Peyer's patch (tissue), 4 donors: Measurements from ENCODE around the gene TMA16. TPM values are rescaled to one million over a fixed set of nuclear protein-coding genes. Genes with fewer than 3 reads are reported as not detected.

Source experiments
- DNase-seq, 3 donors: peaks; one replicate each; pipeline ENCODE4 v3.0.0-alpha.2; 2017 to 2019
- H3K27ac ChIP-seq, 4 donors: fragments of 200-600 bp; sonication (generic); one replicate each; pipeline ENCODE4 v1.5.1; 2016 to 2019
- H3K27me3 ChIP-seq, 2 donors: fragments of 200-600 bp; sonication (generic); one replicate each; pipeline ENCODE4 v1.5.1; 2019
- H3K36me3 ChIP-seq, 3 donors: fragments of 200-600 bp; sonication (generic); one replicate each; pipeline ENCODE4 v1.5.1; 2016 to 2019
- H3K4me1 ChIP-seq, 4 donors: fragments of 200-600 bp; sonication (generic); one replicate each; pipeline ENCODE4 v1.5.1; 2016 to 2019
- H3K4me3 ChIP-seq, 4 donors: fragments of 200-600 bp; sonication (generic); 1 replicate in 3 of 4; 2 replicates in 1 of 4; pipeline ENCODE4 v1.5.1; 2016 to 2019; ENCODE audit warnings: mild to moderate bottlenecking in 1 of 4
- H3K9me3 ChIP-seq, 4 donors: fragments of 200-600 bp; sonication (generic); one replicate each; pipeline ENCODE4 v1.5.1; 2016 to 2019; ENCODE audit warnings: mild to moderate bottlenecking in 1 of 4
- CTCF ChIP-seq, 6 experiments: fragments of 450-650 bp in 4 of 6; fragments of 200-600 bp in 2 of 6; sonication (generic) in 1 of 6; IDR thresholded peaks; one replicate each; pipeline ENCODE4 v1.5.1; 2017 to 2019; ENCODE audit warnings: antibody characterized with exemption in 6 of 6, mild to moderate bottlenecking in 3 of 6, moderate library complexity in 1 of 6
- POLR2A ChIP-seq, 2 donors: fragments of 450-650 bp; IDR thresholded peaks; one replicate each; pipeline ENCODE4 v1.5.1; 2017; ENCODE audit warnings: antibody characterized with exemption in 2 of 2, mild to moderate bottlenecking in 2 of 2, moderate library complexity in 2 of 2
- total RNA-seq, 4 donors: library from RNA; depleted of rRNA; stranded (reverse); fragments of >200 nt; gene quantifications; one replicate each; pipeline ENCODE4 v1.1.0, GENCODE V29; 2016

The TMA16 gene
- total RNA-seq, 4 donors from 2014 or later, result 6.1 to 26.4 (median 15.1) TPM

- peak overlapping the region in 1 of 4 donors; percentile 19 for H3K27ac ChIP-seq
- TF ChIP-seq CTCF (IDR thresholded peaks at IDR 0.05) (no peak), POLR2A (IDR thresholded peaks at IDR 0.05) (no peak)
- H3K36me3 ChIP-seq, result no peaks in the 10 kb centered on the region
- no peaks in the 10 kb centered on the region for H3K27me3 ChIP-seq
- H3K4me3 ChIP-seq, result no peak overlapping the region
- no peak for DNase-seq
- no peaks in the 10 kb centered on the region for H3K9me3 ChIP-seq
- peaks cover 0 to 14% (median 3%) of the 10 kb centered on the region in 4 donors for H3K4me1 ChIP-seq
Observed at GRCh38 chr4:163553146-163553545, 58.7 kb downstream of the TMA16 start.

- H3K9me3 ChIP-seq, result no peaks in the 10 kb centered on the region
- TF ChIP-seq POLR2A (IDR thresholded peaks at IDR 0.05), result no peak
- TF ChIP-seq CTCF (IDR thresholded peaks at IDR 0.05), result peak; percentile 48 to 74 (median 60)
- peaks cover 0 to 15% (median 3%) of the 10 kb centered on the region in 4 donors for H3K4me1 ChIP-seq
- H3K36me3 ChIP-seq, result no peaks in the 10 kb centered on the region
- no peaks in the 10 kb centered on the region for H3K27me3 ChIP-seq
- DNase-seq, result no peak
- peak overlapping the region in 1 of 4 donors; percentile 76 for H3K27ac ChIP-seq
- no peak overlapping the region for H3K4me3 ChIP-seq
Observed at GRCh38 chr4:163554870-163555465, 60.5 kb downstream of the TMA16 start.

GRCh38 chr4:163556177-163556576, 61.7 kb downstream of the TMA16 start:
- no peak overlapping the region for H3K4me3 ChIP-seq
- H3K27me3 ChIP-seq, result no peaks in the 10 kb centered on the region
- TF ChIP-seq POLR2A (IDR thresholded peaks at IDR 0.05) (no peak), CTCF (IDR thresholded peaks at IDR 0.05) (peak in 1 of 6 experiments; percentile 16)
- H3K9me3 ChIP-seq, result no peaks in the 10 kb centered on the region
- H3K27ac ChIP-seq, result peak overlapping the region in 1 of 4 donors; percentile 76
- H3K4me1 ChIP-seq, result peaks cover 0 to 10% (median 0%) of the 10 kb centered on the region in 4 donors
- no peaks in the 10 kb centered on the region for H3K36me3 ChIP-seq
- no peak for DNase-seq

GRCh38 chr4:163556650-163557391, 62.3 kb downstream of the TMA16 start:
- peaks cover 0 to 10% (median 0%) of the 10 kb centered on the region in 4 donors for H3K4me1 ChIP-seq
- DNase-seq, result no peak
- no peaks in the 10 kb centered on the region for H3K27me3 ChIP-seq
- TF ChIP-seq CTCF (IDR thresholded peaks at IDR 0.05), result no peak
- no peak for TF ChIP-seq POLR2A (IDR thresholded peaks at IDR 0.05)
- H3K36me3 ChIP-seq, result no peaks in the 10 kb centered on the region
- H3K9me3 ChIP-seq, result no peaks in the 10 kb centered on the region
- no peak overlapping the region for H3K4me3 ChIP-seq
- H3K27ac ChIP-seq, result peak overlapping the region in 2 of 4 donors; percentile 71 to 76

GRCh38 chr4:163558539-163559044, 64.1 kb downstream of the TMA16 start:
- Histone ChIP-seq H3K27ac (peak overlapping the region; percentile 36 to 76 (median 62)), H3K4me3 (no peak overlapping the region), H3K4me1 (peaks cover 0 to 10% (median 0%) of the 10 kb centered on the region in 4 donors), H3K27me3 (no peaks in the 10 kb centered on the region), H3K36me3 (no peaks in the 10 kb centered on the region), H3K9me3 (no peaks in the 10 kb centered on the region)
- TF ChIP-seq POLR2A (IDR thresholded peaks at IDR 0.05) (no peak), CTCF (IDR thresholded peaks at IDR 0.05) (no peak)
- peak in 2 of 3 donors; percentile 76 to 82 for DNase-seq
